HepG2 (cell line): ENCODE data around the gene TUBB. TPM values are rescaled to one million over a fixed set of nuclear protein-coding genes. Genes with fewer than 3 reads are reported as not detected.

Experiments
- ASH2L ChIP-seq: fragments of 300-600, 200-600 bp; sonication (generic); IDR thresholded peaks from 2 replicates; pipeline ENCODE4 v1.7.0; 2017; ENCODE audit warnings: low read depth, mild to moderate bottlenecking, moderate library complexity, mixed read lengths, low read length; ENCODE audit not compliant: insufficient read length
- ATM ChIP-seq: fragments of 450-650 bp; IDR thresholded peaks from 2 replicates; pipeline ENCODE4 v1.7.1; 2017; ENCODE audit warnings: mild to moderate bottlenecking, borderline replicate concordance
- NFE2 ChIP-seq: sonication (generic); formaldehyde crosslinking; IDR thresholded peaks from 2 replicates; pipeline ENCODE4 v1.4.0; 2020; ENCODE audit warnings: missing genetic modification reagents
- PHF5A ChIP-seq: IDR thresholded peaks from one replicate; pipeline ENCODE4 v1.6.1; 2018; ENCODE audit warnings: low read depth, missing genetic modification reagents; ENCODE audit not compliant: unreplicated experiment
- SP5 ChIP-seq: IDR thresholded peaks from 2 replicates; pipeline ENCODE4 v1.6.1; 2016; ENCODE audit warnings: low read depth, borderline replicate concordance
- ZFX ChIP-seq: sonication (generic); formaldehyde crosslinking; IDR thresholded peaks from 2 replicates; pipeline ENCODE4 v1.4.0; 2020; ENCODE audit warnings: mild to moderate bottlenecking, low read depth, missing genetic modification reagents, moderate library complexity
- ZFY ChIP-seq: sonication (generic); formaldehyde crosslinking; IDR thresholded peaks from 2 replicates; pipeline ENCODE4 v1.4.0; 2020; ENCODE audit warnings: missing genetic modification reagents
- ZKSCAN8 ChIP-seq: IDR thresholded peaks from 2 replicates; pipeline ENCODE4 v1.6.1; 2016; ENCODE audit warnings: borderline replicate concordance, missing genetic modification reagents, missing compliant biosample characterization
- ZNF136 ChIP-seq: sonication (generic); formaldehyde crosslinking; IDR thresholded peaks from 2 replicates; pipeline ENCODE4 v1.8.1; 2022; ENCODE audit warnings: low read depth, mild to moderate bottlenecking, moderate library complexity, missing genetic modification reagents
- ZNF264 ChIP-seq: sonication (generic); formaldehyde crosslinking; IDR thresholded peaks from 2 replicates; pipeline ENCODE4 v1.4.0; 2020; ENCODE audit warnings: missing genetic modification reagents
- ZNF34 ChIP-seq: sonication (generic); formaldehyde crosslinking; IDR thresholded peaks from 2 replicates; pipeline ENCODE4 v1.4.0; 2020; ENCODE audit warnings: mild to moderate bottlenecking, missing genetic modification reagents, borderline replicate concordance
- ZNF547 ChIP-seq: sonication (generic); formaldehyde crosslinking; IDR thresholded peaks from 2 replicates; pipeline ENCODE4 v1.5.1; 2020; ENCODE audit warnings: mild to moderate bottlenecking, missing genetic modification reagents
- ZSCAN29 ChIP-seq: sonication (generic); formaldehyde crosslinking; conservative IDR thresholded peaks from 2 replicates; pipeline ENCODE4 v1.4.0; 2020; ENCODE audit warnings: mild to moderate bottlenecking, missing genetic modification reagents
- polyA plus RNA-seq, 8 experiments: library from polyadenylated mRNA; depleted of rRNA in 3 of 8; stranded (reverse) in 7 of 8; unstranded in 1 of 8; fragments of >200 nt; fragmentation: Illumina TruSeq in 4 of 8; extraction: Trizol in 4 of 8; gene quantifications; 2 replicates each; pipeline versions ENCODE4 v1.2.1 to v1.2.3, GENCODE V29; 2011 to 2016; ENCODE audit warnings: low read depth in 4 of 8, missing spikeins in 1 of 8, mixed read lengths in 1 of 8; ENCODE audit not compliant: insufficient read depth in 1 of 8
- total RNA-seq, 5 experiments: library from RNA; depleted of rRNA; stranded (reverse); fragments of >200 nt; fragmentation: Illumina TruSeq; extraction: Trizol; gene quantifications; 2 replicates each; pipeline ENCODE4 v1.2.3, GENCODE V29; 2016; ENCODE audit warnings: low read depth in 1 of 5
- TF ChIP-seq, protein P1 (sequence below): sonication (generic); formaldehyde crosslinking; IDR thresholded peaks from 2 replicates; pipeline ENCODE4 v1.4.0; 2020; ENCODE audit warnings: mild to moderate bottlenecking, low read depth, missing genetic modification reagents
- TF ChIP-seq, protein P2 (sequence below): sonication (generic); formaldehyde crosslinking; IDR thresholded peaks from 2 replicates; pipeline ENCODE4 v1.5.1; 2020; ENCODE audit warnings: missing genetic modification reagents, mild to moderate bottlenecking, borderline replicate concordance
- TF ChIP-seq, protein P3 (sequence below): sonication (generic); formaldehyde crosslinking; IDR thresholded peaks from 2 replicates; pipeline ENCODE4 v1.5.0; 2020; ENCODE audit warnings: missing genetic modification reagents
- TF ChIP-seq, protein P4 (sequence below): sonication (generic); formaldehyde crosslinking; IDR thresholded peaks from 2 replicates; pipeline ENCODE4 v1.4.0; 2020; ENCODE audit warnings: missing genetic modification reagents
- TF ChIP-seq, protein P5 (sequence below): fragments of 450-650 bp; IDR thresholded peaks from 2 replicates; pipeline ENCODE4 v1.6.1; 2017
- TF ChIP-seq, protein P6 (sequence below): sonication (generic); formaldehyde crosslinking; IDR thresholded peaks from 2 replicates; pipeline ENCODE4 v1.5.1; 2020; ENCODE audit warnings: mild to moderate bottlenecking, moderate library complexity, missing genetic modification reagents

TUBB gene
- total and polyA plus RNA-seq, 2 of the 13 experiments (the other 11 are each of a cell fraction or from before 2014, with no cell fraction given) = 911 to 1,163 TPM

DNA sequence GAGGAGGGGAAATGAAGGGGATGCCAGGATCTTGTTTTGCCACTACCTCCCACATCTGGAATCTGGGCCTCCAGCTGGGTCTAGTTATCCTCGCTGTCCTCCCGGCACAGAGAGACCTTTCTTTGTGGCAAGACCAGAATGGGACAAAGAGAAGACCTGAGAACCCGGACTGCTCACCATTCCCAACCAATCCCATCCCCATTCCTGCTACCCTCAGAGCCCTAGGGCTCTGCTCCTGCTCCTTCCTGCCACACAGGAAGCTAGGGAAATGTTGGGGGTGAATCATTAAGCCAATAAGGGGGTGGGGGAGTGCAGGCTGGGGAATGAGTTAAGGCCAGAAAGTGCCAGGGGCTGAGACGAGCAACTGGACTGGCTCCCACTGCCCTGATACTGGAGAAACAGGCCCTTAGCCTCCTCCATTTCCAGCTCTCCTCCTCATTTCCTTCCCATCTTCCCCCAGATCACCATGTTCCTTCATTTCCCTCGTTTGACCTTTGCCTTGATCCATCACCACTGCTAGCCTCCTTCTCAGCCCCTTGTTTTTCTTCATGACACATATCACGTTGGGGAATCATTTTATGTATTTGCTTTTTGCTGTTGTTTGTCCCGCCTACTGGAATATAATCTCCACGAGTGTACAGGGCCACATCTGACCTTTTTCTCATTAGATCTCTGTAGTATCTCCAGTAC lies 28.8 kb downstream of the TUBB start (continued):
- TF ChIP-seq, protein P1, sequence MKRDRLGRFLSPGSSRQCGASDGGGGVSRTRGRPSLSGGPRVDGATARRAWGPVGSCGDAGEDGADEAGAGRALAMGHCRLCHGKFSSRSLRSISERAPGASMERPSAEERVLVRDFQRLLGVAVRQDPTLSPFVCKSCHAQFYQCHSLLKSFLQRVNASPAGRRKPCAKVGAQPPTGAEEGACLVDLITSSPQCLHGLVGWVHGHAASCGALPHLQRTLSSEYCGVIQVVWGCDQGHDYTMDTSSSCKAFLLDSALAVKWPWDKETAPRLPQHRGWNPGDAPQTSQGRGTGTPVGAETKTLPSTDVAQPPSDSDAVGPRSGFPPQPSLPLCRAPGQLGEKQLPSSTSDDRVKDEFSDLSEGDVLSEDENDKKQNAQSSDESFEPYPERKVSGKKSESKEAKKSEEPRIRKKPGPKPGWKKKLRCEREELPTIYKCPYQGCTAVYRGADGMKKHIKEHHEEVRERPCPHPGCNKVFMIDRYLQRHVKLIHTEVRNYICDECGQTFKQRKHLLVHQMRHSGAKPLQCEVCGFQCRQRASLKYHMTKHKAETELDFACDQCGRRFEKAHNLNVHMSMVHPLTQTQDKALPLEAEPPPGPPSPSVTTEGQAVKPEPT = 0 out of 2 replicates have a peak, but pooled peaks have one; percentile 21
- TF ChIP-seq, protein P2, sequence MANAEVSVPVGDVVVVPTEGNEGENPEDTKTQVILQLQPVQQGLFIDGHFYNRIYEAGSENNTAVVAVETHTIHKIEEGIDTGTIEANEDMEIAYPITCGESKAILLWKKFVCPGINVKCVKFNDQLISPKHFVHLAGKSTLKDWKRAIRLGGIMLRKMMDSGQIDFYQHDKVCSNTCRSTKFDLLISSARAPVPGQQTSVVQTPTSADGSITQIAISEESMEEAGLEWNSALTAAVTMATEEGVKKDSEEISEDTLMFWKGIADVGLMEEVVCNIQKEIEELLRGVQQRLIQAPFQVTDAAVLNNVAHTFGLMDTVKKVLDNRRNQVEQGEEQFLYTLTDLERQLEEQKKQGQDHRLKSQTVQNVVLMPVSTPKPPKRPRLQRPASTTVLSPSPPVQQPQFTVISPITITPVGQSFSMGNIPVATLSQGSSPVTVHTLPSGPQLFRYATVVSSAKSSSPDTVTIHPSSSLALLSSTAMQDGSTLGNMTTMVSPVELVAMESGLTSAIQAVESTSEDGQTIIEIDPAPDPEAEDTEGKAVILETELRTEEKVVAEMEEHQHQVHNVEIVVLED (CRISPR knock-in tag) = 0 out of 2 replicates have a peak, but pooled peaks have one; percentile 16
- TF ChIP-seq, protein P3, sequence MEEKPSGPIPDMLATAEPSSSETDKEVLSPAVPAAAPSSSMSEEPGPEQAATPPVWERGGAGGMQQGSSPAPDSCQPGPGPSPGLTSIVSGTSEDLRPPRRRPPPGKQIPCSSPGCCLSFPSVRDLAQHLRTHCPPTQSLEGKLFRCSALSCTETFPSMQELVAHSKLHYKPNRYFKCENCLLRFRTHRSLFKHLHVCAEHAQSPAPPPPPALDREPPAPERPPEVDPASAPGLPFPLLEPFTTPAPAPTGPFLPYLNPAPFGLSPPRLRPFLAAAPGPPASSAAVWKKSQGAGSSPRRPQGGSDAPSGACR (CRISPR knock-in tag) = 0 out of 2 replicates have a peak, but pooled peaks have one; percentile 47
- TF ChIP-seq, protein P4, sequence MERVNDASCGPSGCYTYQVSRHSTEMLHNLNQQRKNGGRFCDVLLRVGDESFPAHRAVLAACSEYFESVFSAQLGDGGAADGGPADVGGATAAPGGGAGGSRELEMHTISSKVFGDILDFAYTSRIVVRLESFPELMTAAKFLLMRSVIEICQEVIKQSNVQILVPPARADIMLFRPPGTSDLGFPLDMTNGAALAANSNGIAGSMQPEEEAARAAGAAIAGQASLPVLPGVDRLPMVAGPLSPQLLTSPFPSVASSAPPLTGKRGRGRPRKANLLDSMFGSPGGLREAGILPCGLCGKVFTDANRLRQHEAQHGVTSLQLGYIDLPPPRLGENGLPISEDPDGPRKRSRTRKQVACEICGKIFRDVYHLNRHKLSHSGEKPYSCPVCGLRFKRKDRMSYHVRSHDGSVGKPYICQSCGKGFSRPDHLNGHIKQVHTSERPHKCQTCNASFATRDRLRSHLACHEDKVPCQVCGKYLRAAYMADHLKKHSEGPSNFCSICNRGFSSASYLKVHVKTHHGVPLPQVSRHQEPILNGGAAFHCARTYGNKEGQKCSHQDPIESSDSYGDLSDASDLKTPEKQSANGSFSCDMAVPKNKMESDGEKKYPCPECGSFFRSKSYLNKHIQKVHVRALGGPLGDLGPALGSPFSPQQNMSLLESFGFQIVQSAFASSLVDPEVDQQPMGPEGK (CRISPR knock-in tag) = peak; percentile 40
- TF ChIP-seq ATM (no peak), ZFY (CRISPR knock-in tag) (peak; percentile 33; the same call in 1 of the 2 replicates), ZNF547 (CRISPR knock-in tag) (peak; percentile 60; the same call in 1 of the 2 replicates), ZNF136 (CRISPR knock-in tag) (0 out of 2 replicates have a peak, but pooled peaks have one; percentile 12), ZNF34 (0 out of 2 replicates have a peak, but pooled peaks have one; percentile 38), SP5 (CRISPR knock-in tag) (peak; percentile 70), ZKSCAN8 (peak; percentile 19; the same call in 1 of the 2 replicates), PHF5A (CRISPR knock-in tag) (peak; percentile 19), NFE2 (no peak), ZSCAN29 (peak; percentile 38), ZFX (CRISPR knock-in tag) (peak; percentile 67), ASH2L (no peak), ZNF264 (CRISPR knock-in tag) (no peak)
- TF ChIP-seq, protein P5, sequence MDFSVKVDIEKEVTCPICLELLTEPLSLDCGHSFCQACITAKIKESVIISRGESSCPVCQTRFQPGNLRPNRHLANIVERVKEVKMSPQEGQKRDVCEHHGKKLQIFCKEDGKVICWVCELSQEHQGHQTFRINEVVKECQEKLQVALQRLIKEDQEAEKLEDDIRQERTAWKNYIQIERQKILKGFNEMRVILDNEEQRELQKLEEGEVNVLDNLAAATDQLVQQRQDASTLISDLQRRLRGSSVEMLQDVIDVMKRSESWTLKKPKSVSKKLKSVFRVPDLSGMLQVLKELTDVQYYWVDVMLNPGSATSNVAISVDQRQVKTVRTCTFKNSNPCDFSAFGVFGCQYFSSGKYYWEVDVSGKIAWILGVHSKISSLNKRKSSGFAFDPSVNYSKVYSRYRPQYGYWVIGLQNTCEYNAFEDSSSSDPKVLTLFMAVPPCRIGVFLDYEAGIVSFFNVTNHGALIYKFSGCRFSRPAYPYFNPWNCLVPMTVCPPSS = no peak
- TF ChIP-seq, protein P6, sequence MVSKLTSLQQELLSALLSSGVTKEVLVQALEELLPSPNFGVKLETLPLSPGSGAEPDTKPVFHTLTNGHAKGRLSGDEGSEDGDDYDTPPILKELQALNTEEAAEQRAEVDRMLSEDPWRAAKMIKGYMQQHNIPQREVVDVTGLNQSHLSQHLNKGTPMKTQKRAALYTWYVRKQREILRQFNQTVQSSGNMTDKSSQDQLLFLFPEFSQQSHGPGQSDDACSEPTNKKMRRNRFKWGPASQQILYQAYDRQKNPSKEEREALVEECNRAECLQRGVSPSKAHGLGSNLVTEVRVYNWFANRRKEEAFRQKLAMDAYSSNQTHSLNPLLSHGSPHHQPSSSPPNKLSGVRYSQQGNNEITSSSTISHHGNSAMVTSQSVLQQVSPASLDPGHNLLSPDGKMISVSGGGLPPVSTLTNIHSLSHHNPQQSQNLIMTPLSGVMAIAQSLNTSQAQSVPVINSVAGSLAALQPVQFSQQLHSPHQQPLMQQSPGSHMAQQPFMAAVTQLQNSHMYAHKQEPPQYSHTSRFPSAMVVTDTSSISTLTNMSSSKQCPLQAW (CRISPR knock-in tag) = peak; percentile 95
